Transverse colon (tissue), 4 donors: ENCODE measurements around the gene LEKR1.

ENCODE experiments used
- EP300 ChIP-seq: sonication (generic); formaldehyde crosslinking; IDR thresholded peaks from one replicate; pipeline ENCODE4 v1.6.1; 2017; ENCODE audit warnings: antibody characterized with exemption, low read depth
- POLR2A ChIP-seq: fragments of 450-650 bp; IDR thresholded peaks from one replicate; pipeline ENCODE4 v1.6.1; 2016; ENCODE audit warnings: antibody characterized with exemption, mild to moderate bottlenecking, moderate library complexity
- POLR2AphosphoS5 ChIP-seq, 3 donors: sonication (generic); formaldehyde crosslinking; IDR thresholded peaks; one replicate each; pipeline ENCODE4 v1.6.1; 2016; ENCODE audit warnings: antibody characterized with exemption in 3 of 3
- TF ChIP-seq, protein P1 (sequence below), 5 experiments: fragments of 200-600 bp in 3 of 5; fragments of 450-650 bp in 2 of 5; sonication (generic) in 3 of 5; IDR thresholded peaks; 1 replicate in 2 of 5; 2 replicates in 3 of 5; pipeline ENCODE4 v1.5.1; 2016 to 2017; ENCODE audit warnings: antibody characterized with exemption in 5 of 5, inconsistent platforms in 3 of 5, mild to moderate bottlenecking in 2 of 5, moderate library complexity in 1 of 5

GRCh38 chr3:157023226-157023625 is 197.1 kb downstream of the LEKR1 start:
- TF ChIP-seq, protein P1, sequence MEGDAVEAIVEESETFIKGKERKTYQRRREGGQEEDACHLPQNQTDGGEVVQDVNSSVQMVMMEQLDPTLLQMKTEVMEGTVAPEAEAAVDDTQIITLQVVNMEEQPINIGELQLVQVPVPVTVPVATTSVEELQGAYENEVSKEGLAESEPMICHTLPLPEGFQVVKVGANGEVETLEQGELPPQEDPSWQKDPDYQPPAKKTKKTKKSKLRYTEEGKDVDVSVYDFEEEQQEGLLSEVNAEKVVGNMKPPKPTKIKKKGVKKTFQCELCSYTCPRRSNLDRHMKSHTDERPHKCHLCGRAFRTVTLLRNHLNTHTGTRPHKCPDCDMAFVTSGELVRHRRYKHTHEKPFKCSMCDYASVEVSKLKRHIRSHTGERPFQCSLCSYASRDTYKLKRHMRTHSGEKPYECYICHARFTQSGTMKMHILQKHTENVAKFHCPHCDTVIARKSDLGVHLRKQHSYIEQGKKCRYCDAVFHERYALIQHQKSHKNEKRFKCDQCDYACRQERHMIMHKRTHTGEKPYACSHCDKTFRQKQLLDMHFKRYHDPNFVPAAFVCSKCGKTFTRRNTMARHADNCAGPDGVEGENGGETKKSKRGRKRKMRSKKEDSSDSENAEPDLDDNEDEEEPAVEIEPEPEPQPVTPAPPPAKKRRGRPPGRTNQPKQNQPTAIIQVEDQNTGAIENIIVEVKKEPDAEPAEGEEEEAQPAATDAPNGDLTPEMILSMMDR (IDR thresholded peaks at IDR 0.05) = no peak
- TF ChIP-seq EP300 (no peak), POLR2A (no peak), POLR2AphosphoS5 (IDR thresholded peaks at IDR 0.05) (no peak)
